ENCODE measurements around the gene GZMB.
A peak's percentile ranks its signal among the peaks of the same experiment; 100 is the strongest.
"Not testable (repeated sequence)": the region's sequence is repeated elsewhere in the genome, so short reads cannot be mapped to it uniquely, and the experiment has no call there.

Gene GZMB, protein sequence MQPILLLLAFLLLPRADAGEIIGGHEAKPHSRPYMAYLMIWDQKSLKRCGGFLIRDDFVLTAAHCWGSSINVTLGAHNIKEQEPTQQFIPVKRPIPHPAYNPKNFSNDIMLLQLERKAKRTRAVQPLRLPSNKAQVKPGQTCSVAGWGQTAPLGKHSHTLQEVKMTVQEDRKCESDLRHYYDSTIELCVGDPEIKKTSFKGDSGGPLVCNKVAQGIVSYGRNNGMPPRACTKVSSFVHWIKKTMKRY

DNA sequence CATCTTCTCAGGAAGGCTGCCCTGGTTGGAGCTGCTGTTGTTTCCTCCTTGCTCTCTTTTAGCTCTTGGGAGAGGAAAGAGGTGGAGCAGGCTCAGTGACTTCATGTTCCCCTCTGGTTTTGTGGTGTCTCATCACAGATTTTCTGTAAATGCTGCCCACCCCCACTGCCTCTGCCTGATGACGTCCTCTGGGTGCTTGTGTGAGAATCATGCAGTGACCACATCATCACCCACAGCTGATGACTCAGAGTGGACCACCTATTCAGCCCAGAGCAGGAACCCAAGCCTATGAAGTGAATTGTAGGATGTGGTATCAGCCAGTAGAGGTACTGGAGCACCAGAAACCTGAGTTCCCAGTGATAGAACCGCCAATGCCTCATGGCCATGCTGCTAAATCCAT, at the start of gene GZMB:
GZMB (minus strand) TSS at position 33 of the 400 bp plus-strand sequence; CDS start at position 3, 30 bp downstream.
- DNase-seq (ENCODE audit: low read depth), result no peak

DNA sequence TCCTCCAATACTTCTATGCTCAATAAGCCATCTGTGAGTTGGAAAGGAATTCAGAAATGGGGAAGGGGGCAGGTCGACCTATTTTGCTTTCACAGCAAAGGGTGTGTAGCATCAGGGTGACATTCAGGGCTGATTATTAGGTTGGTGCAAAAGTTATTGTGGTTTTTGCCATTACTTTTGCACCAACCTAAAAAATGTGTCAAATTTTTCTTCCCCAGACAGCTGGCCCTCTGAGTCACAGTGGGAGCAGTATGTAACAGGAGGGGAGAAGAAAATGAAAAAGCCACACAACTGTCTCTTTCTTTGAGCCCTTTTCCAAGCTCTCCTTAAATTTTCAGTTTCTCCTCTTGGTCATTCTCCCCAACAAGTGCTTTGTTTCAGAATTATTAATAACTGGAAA, 47.1 kb upstream of the GZMB start:
- no peak for DNase-seq (ENCODE audit: low read depth)

DNA sequence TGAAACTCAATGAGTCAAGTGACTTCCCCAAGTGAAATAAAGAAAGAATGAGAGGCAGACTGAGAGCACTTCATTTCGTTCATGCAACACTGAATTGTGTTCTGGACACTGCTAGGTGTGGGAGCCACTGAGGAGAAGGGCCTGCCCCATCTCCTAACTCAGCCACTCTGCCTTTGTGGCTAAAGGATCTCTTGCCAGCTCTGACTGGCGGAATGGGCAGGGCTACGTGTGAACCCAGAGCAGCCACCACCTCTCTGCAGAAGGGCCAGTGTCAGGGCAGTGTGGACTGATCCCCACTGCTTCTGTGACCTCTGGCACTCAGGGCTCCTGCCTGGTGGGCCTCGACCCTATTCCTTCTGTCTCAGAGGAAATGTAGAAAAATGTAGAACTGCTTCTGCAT, 46.5 kb upstream of the GZMB start:
- no peak for DNase-seq (ENCODE audit: low read depth)

DNA sequence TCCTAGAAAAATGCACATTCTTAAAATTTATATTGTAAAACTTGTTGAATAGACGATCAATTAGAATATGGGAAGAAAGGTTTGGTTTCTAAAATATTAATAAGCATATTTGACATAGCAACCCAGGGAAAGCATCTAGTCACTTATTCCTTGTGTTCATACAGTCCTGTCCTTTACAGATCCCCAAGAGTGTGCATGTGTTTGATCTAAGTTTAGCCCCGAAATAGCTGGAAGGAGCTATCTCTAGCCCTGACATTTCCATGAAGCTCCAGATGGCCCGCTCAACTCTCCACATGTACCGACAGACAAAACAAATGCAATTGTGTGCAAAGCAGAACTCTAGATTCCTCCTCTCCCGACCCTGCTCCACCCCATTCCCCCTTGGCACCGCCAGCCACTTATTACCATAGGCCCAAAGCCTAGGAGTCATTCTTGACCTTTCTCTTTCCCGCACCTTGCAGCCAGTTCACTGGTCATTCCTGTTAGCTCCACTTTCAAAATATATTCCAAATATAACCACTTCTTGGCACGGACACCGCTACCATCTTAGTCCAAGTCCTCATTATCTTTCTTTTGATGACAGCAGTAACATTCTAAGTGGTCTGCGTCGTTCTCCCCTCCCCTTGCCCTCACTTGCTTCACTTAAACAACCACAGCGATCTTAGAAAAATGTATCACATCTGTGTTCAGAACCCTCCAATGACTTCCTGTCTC, 45.4 kb upstream of the GZMB start:
- no peak for DNase-seq (ENCODE audit: low read depth)

DNA sequence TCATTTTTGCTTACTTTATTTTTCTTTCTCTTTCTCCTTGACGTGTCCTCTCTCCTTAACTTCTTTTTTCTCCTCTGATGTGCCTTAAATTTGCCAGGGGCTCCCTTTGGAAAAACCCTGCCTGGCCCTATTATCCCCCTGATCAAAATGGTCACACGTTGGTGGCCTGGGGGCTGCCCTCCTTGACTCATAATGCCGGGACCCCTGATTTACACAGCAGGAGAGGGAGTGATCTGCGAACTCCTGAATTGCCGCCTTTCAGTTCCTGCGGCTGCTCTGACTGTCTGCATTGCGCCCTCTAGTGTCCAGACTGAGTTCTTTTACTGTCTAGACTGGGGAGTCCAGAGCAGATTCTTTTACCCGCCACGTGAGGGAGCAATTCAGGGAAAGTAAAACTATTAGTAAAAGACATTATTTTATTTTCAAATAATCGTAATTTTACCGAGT, 44.8 kb upstream of the GZMB start:
- peak; percentile 67 for DNase-seq (ENCODE audit: low read depth)

DNA sequence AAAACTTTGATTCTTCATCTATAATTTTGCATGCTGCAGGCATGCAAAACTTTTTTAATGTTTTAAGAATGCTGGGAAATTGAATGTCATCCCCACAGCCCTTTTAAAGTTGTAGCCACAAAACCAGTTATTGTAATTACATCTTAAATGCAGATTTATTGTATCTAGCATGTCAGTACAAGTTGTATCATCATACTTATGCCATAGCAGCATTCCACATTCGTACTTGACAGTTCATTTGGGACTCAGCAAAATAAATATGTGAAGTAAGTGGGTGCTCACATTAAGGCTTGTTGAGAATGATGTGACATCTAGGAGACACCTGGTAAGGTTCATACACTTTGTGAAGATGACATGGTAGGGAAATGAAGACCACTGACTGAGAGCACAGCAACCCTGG, 44.0 kb upstream of the GZMB start:
- DNase-seq (ENCODE audit: low read depth), result no peak

DNA sequence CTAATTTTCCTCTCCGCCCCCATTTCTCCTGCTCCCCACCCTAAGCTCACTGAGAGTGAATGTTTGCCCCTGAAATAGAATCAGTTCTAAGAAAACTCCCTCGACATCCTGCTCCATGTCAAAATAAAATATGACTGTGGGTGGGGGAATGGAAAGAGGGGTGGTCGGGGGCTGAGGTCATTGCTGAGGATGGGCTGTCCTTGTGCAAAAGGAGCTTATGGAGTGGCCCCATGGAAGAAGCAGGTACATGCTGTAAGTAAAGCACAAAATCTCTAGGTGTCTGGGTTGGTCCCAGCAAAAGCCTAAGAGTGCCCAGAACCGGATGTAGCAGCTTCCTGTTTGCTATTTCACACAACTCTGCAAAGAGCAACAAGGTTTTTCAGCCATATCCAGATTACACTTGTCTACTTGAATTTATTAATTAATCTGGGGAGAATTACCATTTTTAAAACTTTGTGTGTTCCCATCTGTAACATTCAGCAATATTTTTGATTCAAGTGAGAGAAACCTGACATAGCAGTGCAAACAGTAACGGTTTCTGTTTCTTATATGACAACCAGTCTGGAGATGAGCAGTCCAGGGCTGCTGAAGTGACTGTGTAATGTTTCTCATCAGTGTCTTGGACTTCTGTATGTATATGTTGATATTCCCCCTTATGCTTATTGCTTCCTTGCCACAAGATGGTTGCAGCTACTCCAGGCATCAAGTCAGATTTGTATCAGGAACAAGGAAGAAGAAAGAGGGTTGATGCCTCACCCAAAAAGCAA, 40.4 kb upstream of the GZMB start:
- DNase-seq (ENCODE audit: low read depth), result no peak

DNA sequence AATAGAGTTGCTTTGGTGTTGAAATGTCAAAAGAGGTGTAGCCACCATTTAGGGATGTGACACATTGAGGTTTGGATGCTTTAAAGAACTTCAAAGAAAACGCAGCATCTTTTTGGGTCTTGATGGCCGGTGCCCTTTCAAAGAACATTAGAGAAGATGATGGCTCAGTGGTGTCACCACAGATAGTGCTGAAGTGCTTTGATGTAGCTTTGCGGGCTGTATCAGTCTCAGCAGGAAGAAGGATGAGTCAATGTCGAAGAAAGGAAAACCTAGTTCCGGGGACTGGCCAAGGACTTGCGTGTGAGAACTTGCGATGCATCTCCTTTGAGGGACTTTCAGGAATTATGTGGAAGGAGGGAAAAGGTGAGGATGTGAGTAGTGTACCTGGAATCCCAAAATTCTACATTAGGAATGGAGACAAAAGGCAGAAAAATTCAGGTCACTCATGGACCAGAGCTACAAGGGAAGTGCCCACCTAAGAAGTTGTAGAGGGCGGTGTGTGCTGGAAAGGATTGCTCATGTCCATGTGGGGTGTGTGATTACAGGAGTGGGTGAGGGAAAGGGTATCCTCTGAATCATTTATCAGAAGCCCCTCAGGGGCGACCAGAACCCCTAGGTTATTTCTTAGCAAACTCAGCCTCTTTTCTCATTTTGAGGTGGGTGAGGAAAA, 39.7 kb upstream of the GZMB start:
- DNase-seq (ENCODE audit: low read depth), result no peak

DNA sequence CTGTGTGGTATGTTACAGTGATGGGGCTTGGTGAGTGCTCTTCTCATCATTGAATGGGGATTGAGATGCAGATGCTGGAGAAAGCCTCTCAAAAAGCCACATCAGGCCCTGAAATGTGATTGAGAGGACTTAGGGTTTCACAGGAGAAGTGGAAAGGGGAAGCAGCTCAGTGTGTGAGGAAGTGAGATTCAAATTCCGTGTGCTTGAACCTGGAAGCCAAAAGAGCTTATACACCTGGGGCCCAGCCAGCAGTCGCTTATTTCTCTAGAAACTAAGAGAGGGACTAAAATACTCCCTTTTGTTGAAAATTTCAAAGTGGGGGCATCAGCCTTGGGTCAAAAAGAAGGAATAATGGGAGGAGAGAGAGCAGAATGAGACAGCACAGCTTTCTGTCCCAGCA, 39.1 kb upstream of the GZMB start:
- no peak for DNase-seq (ENCODE audit: low read depth)

DNA sequence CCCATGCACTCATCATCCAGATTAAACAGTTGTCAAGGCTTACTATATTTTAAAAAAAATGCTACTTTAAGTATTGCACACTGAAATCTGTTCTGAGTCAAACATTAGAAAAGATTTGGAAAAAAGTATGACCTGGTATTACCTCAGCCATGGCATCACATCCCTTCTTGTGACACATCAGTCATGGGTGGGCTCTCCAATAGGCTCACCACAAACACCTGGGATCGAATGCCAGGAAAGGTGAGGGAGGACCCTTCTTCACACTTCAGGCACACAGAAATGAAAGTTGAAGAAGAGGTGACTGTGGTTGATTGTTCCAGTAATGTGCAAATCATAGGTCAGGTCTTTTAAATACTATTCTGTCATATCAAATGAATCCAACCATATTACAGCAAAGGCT, 36.6 kb upstream of the GZMB start:
- DNase-seq (ENCODE audit: low read depth), result no peak

DNA sequence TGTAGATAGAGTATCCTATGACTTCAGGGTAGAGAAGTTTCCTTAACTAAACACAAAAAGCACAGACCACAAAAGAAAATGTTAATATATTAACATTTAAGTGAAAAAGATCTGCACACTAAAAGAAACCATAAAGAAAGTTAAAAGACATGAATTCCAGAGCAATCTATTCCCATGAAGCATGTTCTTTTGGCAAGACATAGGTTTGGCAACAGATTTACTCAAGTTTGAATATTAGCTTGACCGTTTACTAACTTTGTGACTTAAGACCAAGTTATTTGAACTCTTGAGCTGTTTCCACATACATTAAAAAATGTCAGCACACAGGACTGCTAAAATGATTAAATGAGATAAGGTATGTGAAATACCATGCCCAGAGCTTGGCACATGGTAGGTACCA, 35.7 kb upstream of the GZMB start:
- DNase-seq (ENCODE audit: low read depth), result no peak

DNA sequence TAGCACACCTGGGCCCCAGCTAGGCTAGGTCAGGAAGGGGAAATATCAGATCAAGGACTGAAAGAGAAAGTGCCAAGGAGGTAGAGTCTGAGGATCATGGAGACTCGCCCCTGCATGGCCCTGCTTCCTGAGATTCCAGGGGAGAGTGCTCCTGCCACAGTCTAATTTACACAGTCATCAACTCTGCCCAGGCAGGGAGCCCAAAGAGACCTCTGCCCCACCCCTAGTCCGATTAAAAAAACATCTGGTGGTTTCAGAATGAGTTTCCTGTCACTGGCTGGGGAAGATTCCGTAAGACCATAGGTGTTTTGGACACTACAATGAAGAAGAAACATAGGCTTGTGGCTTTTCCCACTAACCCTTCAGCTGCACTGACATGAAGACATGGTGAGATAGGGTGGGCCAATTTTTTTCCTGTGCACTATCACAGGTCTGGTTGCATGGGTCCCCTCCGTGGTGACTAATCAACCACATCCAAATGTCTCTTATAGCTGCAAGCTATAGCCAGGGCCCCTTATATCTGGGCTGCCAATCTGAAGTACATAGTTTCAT, 31.5 kb upstream of the GZMB start:
- DNase-seq (ENCODE audit: low read depth), result no peak

DNA sequence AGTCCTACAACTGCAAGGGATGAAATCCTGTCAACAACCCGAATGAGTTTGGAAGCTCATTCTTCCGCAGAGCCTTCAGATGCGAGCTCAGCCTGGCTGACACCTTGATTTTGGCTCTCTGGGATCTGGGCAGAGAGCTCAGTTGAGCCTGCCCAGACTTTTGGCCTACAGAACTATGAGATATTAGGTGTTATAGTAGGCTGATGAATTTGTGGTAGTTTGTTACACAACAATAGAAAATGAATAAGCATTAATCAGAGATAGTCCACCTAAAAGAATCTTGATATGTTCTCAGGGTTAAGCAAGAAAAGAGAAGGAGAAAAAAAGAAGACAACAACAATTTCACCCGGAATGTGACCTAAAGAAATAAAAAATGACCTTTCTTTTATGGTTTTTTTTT, 30.4 kb upstream of the GZMB start:
- no peak for DNase-seq (ENCODE audit: low read depth)

DNA sequence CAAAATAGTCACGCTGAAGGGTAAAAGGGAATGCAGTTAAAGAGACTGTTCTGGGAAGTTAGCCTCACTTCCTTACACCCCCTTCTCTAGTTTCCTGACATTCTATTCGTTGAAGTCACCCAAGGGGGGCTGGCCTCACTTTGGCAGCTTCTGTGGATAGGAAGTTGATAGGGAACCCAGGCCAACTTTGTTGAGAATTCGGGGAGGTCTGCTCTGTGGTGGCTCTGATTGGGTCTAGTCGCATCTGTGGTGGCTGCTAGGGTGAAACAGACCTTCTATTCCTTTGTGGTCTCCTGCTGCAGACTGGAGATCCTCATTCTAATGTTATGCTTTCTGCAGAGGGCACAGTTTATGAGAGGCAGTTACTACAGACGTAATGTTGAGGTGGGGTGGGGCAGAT, 28.8 kb upstream of the GZMB start:
- no peak for DNase-seq (ENCODE audit: low read depth)

DNA sequence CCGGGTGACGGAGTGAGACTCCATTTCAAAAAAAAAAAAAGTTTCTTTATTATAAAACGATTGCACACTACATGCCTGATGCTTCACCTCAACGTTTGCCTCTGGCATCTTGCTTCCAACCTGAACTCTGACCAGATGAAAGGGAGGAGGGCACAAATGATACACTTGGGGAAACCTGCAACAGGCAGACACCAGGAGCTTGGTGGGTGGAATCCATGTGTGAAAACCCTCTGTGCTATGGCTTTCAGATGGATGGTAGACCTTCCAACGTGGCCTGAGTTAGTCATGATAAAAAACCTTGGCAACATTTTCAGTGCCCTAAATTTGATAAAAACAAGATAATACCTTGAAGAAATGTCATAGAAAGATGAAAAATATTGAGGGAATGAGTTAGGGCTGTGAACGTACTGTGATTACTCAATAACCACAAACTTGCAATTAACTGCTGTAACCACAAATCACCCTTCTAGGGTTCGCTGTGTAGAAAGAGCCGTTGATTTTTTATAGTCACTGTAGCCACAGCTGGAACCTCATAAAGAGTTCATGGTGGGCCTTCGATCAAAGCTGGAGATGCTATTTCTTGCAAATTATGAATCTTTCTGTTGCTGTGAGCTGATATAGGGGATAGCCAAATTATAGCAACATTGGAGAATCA, 26.1 kb upstream of the GZMB start:
- no peak for DNase-seq (ENCODE audit: low read depth)

DNA sequence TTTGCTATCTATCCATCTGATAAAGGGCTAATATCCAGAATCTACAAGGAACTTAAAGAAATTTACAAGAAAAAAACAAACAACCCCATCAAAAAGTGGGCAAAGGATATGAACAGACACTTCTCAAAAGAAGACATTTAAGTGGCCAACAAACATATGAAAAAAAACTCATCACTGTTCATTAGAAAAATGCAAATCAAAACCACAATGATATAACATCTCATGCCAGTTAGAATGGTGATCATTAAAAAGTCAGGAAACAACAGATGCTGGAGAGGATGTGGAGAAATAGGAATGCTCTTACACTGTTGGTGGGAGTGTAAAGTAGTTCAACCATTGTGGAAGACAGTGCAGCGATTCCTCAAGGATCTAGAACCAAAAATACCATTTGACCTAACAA, 14.4 kb upstream of the GZMB start:
- DNase-seq (ENCODE audit: low read depth), result not testable (repeated sequence)

DNA sequence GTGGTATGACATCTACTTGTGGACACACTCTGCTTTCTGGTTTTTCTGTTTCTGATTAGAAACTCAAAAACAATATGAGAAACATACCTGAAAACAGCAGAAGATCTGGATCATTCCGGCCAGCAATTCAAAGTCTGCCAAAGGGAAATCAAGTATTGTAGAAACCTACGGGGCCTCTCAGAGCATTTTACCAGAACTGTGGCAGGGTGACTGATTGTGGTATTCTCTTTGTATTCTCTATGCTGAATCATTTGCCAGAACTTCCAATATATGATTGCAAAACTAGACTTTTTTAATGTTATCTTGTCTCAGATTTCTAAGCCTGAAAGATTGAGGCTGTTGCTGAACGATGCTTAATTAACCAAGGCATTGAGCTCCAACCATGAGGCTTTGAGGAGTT, 5.9 kb upstream of the GZMB start:
- no peak for DNase-seq (ENCODE audit: low read depth)

DNA sequence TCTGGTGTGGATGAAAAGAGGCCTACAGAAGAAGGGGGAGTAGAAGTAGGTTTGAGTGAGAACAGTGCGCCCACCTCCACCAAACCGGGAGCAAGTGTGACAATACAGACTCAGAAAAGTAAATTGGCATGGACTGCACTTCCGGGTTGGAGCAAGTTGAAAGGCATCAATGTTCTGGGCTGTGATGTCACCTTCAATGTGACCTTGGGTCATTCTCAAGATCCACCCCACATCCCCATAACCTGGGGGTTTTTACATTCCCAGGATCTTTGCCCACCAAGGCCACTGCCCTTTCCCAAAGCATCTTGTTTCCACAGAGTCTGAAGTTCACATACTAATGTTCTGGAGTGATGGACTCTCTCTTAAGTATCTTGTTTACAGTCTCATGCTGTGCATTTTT, 5.3 kb upstream of the GZMB start:
- no peak for DNase-seq (ENCODE audit: low read depth)

DNA sequence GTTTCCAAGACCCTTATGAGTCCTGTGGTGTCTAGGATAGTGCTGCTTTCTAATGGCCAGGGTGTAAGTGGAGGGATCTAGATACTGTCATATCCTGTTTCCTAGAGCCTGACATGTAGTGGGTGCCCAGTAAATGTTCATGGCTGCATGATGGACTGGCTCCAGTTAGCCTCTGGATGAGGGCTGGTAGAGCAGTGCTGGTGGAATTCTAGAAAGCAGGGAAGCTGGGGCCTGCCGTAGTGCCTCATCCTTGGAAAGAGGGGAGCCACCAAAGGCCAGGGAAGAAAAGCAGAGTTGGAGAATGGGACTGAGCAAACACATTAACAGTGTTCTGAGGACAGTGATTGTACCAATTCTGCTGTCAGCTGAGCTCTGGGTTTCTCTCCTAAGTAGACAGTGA, 637 bp downstream of the GZMB start:
- DNase-seq (ENCODE audit: low read depth), result no peak

DNA sequence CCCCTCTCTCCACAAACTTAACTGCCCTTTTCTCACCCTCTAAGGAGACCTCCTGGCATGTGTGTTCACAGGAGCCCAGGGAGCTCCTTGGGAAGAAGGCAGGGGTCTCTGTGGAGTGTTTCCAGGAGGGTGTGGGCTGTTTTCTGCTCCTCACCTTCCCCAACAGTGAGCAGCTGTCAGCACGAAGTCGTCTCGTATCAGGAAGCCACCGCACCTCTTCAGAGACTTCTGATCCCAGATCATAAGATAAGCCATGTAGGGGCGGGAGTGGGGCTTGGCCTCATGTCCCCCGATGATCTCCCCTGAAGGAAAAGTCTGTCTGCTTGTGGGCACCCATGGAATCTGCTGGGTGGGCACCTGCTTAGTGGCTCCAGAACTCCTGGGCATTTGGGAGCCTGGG, 1.2 kb downstream of the GZMB start:
- DNase-seq (ENCODE audit: low read depth), result no peak

DNA sequence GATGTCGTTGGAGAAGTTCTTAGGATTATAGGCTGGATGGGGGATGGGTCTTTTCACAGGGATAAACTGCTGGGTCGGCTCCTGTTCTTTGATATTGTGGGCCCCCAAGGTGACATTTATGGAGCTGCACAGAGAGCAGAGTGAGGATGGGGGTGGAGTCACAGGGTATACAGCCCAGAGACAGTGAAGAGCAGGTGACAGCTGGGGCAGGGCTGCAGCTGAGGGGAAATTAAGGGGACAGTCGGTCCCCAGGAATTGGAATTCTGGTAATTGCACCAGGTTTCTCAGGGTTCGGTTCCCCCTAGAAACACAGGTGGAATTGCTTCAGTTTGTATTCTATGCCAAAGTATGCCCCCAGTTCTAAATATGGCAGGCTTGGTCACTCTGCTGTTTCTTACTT, 1.7 kb downstream of the GZMB start:
- DNase-seq (ENCODE audit: low read depth), result no peak

All from HS-27A (cell line).